GM12872 (cell line): ENCODE results near the gene HOXC4.

Experiments
- TF ChIP-seq, protein P1 (sequence below): IDR thresholded peaks from 3 replicates; pipeline ENCODE4 v1.5.1; 2011; ENCODE audit warnings: low read depth, mild to moderate bottlenecking, low read length, moderate library complexity; ENCODE audit not compliant: insufficient read depth

The HOXC4 gene

DNA sequence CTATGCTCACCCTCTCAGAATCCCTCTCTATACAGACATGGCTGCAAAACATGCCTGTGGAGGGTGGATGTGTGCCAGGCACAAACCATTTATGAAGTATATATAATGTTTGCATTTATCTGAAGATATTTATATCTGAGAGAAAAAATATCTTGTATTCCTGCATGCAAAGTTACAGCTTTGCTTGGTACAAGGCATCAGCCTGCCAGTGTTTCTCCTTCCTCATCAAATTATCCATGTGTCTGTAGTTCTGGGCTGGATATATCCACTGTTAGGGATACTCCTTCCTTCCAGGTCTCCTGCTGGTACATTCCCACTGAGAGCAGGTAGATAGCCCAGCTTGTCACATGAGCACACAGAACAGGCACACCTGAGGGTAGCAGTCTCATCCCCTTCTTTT, 12.0 kb downstream of the HOXC4 start:
- TF ChIP-seq, protein P1, sequence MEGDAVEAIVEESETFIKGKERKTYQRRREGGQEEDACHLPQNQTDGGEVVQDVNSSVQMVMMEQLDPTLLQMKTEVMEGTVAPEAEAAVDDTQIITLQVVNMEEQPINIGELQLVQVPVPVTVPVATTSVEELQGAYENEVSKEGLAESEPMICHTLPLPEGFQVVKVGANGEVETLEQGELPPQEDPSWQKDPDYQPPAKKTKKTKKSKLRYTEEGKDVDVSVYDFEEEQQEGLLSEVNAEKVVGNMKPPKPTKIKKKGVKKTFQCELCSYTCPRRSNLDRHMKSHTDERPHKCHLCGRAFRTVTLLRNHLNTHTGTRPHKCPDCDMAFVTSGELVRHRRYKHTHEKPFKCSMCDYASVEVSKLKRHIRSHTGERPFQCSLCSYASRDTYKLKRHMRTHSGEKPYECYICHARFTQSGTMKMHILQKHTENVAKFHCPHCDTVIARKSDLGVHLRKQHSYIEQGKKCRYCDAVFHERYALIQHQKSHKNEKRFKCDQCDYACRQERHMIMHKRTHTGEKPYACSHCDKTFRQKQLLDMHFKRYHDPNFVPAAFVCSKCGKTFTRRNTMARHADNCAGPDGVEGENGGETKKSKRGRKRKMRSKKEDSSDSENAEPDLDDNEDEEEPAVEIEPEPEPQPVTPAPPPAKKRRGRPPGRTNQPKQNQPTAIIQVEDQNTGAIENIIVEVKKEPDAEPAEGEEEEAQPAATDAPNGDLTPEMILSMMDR = no peak

DNA sequence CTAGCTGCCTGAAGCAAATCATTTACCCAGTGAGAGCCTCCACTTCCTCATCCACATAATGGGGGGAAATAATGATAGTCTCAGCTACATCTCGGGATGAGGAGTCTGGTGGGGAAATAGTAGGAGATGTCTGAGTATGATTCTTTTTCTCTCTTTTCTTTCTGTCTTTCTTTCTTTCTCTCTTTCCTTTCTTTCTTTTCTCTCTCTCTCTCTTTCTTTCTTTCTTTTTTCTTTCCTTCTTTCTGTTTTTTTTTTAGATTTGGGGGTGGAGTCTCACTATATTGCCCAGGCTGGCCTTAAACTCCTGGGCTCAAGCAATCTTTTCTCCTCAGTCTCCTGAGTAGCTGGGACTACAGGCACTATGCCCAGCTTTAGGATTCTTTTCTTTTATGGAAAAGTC, 12.8 kb downstream of the HOXC4 start:
- TF ChIP-seq, protein P1 = no peak

DNA sequence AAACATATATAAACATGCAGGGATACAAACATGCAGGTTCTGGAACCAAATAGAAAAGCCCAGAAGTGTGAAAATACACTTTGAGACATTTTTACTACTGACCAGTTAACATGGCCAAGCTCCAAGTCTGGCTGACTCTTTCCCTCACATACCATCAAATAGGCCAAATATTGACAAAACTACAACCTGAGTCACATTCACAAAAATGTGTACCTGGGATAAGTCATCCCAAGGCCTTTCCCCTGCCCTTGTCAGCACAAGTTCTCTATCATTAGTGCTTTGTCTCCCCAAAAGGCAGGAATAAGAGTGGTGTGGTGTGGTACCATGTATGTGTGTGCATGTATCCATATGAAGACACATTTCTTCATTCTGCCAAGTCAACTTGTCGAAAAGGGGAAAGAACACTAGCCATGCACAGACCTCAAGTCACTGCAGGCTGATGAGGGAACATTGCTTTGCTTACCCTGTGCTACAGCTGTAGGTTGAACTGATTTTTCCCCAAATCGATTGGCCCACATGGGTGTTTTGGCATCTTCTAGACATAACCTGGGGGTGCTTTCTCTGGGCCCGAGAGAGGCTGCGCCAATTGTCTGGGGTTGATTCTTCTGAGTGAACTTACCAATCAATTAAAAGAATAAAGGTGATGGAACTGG, 14.9 kb downstream of the HOXC4 start:
- TF ChIP-seq, protein P1 = no peak

- TF ChIP-seq, protein P1 = no peak
Observed at GRCh38 chr12:54071942-54072341, 18.3 kb downstream of the HOXC4 start.

DNA sequence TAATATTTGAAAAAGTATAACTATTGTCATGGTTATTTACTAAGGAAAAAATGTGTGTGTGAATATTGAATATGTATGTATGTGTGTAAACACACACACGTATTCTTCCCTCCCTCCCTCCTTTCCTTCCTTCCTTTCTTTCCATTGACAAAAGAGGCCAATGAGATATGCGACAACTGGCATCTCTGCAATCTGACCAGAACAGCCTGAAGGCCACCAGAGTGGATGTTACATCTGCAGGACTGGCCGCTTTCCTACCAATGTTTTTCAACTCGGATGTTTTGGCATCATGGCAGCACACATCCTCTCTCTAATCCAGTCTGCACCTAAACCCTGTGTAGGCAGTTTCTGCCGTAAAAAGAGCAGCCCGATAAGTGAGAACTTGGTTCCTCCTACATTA, 20.7 kb downstream of the HOXC4 start:
- TF ChIP-seq, protein P1 = no peak

DNA sequence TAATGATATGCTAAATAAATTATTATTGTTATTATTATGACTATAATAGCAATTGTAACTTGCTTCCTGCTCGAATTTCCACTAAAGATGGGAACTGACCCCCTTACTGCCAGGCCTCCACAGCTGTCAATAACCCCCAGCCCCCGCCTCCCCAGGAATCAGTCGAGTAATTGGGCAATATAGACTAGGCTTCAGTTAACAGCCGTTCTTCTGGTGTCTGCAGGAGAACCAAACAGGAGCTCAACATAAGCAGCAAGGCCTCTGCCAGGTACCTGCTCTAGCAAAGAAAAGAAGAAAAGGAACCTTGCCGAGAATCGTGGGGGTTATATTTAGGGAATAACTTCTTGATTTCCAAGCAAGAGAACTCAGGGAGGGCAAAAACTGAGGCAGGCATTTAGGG, 21.8 kb downstream of the HOXC4 start:
- TF ChIP-seq, protein P1 = no peak

DNA sequence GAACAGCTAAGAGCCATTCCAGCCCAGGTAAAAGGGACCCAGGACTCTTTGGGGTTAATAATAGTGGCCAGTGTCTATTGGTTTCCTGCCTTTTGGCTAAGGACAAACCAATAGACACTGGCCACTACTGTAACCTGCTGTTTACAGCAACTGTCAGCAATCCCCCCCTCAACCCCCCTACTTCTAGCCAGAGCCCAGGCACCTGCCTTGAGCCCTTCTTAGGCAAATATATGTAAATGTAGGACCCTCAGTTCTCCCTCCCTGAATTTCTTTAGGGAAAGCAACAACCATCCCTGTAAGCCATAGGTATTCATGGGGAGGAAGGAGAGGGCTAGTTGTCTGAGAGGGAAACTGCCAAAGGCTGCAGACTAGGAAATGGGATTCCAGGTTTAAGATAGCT, 22.3 kb downstream of the HOXC4 start:
- TF ChIP-seq, protein P1 = no peak
